ENCODE measurements around the gene REV1. TPM values are rescaled to one million over a fixed set of nuclear protein-coding genes. Genes with fewer than 3 reads are reported as not detected.

The REV1 gene
- total and polyA plus RNA-seq, 2 donors (not counting 3 experiments of a cell fraction or from before 2014, with no cell fraction given), result 16.6 to 50.3 TPM

- intact Hi-C loops (cut with micrococcal nuclease), result loop anchor here (5.0 kb wide), 1 partner anchor 70 kb away; the partner anchor contains the start of gene REV1
- CTCF ChIA-PET, result interaction anchor here (1.0 kb wide), 1 partner anchor 9 kb away, joined by 3 read pairs; no protein-coding TSS in a partner anchor
Measured at GRCh38 chr2:99422599-99422998, 67.2 kb downstream of the REV1 start.

More at GRCh38 chr2:99422599-99422998, 67.2 kb downstream of the REV1 start:
- no peaks in the 10 kb centered on the region for H3K9me1 ChIP-seq (replicated peaks; ENCODE audit: control insufficient read depth, extremely low read depth, insufficient read depth, low read length)
- no peak overlapping the region for H2AFZ ChIP-seq (ENCODE audit: low read depth, low read length)
- dilution Hi-C loops (cut with MboI; ENCODE audit: extremely low pct_ligation_motif_present, low sequenced_read_pairs), result no loop called here
- DNase-seq (ENCODE audit: low read depth, low spot score) (no peak), FAIRE-seq (no peak)
- H3K4me2 ChIP-seq (ENCODE audit: insufficient read depth, low read length), result no peak overlapping the region
- no peak for TF ChIP-seq EZH2 (IDR thresholded peaks at IDR 0.05; ENCODE audit: borderline replicate concordance, low read depth, low read length, severe bottlenecking)
- TF ChIP-seq JUN (IDR thresholded peaks at IDR 0.05; ENCODE audit: borderline replicate concordance, insufficient read depth, insufficient read length, low read depth), result no peak
- no peak for TF ChIP-seq CTCF (IDR thresholded peaks at IDR 0.05; ENCODE audit: extremely low read depth in 1 of 2, insufficient read depth in 1 of 2, low read depth in 1 of 2, low read length in 2 of 2)
- no peak for TF ChIP-seq MAX (IDR thresholded peaks at IDR 0.05; ENCODE audit: insufficient read depth, insufficient read length)
- no peak for TF ChIP-seq POLR2AphosphoS5 (IDR thresholded peaks at IDR 0.05; ENCODE audit: insufficient read depth, low read depth, low read length)
- no peak for TF ChIP-seq MYC (IDR thresholded peaks at IDR 0.05; ENCODE audit: low read depth, low read length)
- TF ChIP-seq FOS (IDR thresholded peaks at IDR 0.05; ENCODE audit: borderline replicate concordance, insufficient read depth, low read length), result no peak
- TF ChIP-seq GATA2 (IDR thresholded peaks at IDR 0.05; ENCODE audit: insufficient read depth, insufficient read length, low read depth, low read length), result no peak
- no peak for TF ChIP-seq POLR2A (IDR thresholded peaks at IDR 0.05; ENCODE audit: low read depth, low read length)
- H3K9me3 ChIP-seq (replicated peaks; ENCODE audit: control insufficient read depth, insufficient read depth, low read length), result no peaks in the 10 kb centered on the region
- no TSS peak for BruUV-seq (replicated peaks)
- no peak overlapping the region for H3K27ac ChIP-seq (ENCODE audit: insufficient read depth, low read depth, low read length)
- no peak overlapping the region for H3K9ac ChIP-seq (replicated peaks; ENCODE audit: extremely low read depth, insufficient read depth, low read length)
- H3K79me2 ChIP-seq (ENCODE audit: control insufficient read depth, insufficient read depth, low read length), result peaks cover 14% of the 10 kb centered on the region
- H3K4me1 ChIP-seq (ENCODE audit: control insufficient read depth, extremely low read depth, insufficient read depth, low read length), result peaks cover 16% of the 10 kb centered on the region
- H3K36me3 ChIP-seq (ENCODE audit: control insufficient read depth in 2 of 2, extremely low read depth in 1 of 2, insufficient read depth in 2 of 2, low read length in 2 of 2), result peaks cover 14 to 33% of the 10 kb centered on the region in 2 experiments
- POLR2A ChIA-PET, result no interaction called here
- no peaks in the 10 kb centered on the region for H4K20me1 ChIP-seq (replicated peaks; ENCODE audit: control insufficient read depth, extremely low read depth, insufficient read depth, low read length)
- H3K27me3 ChIP-seq (ENCODE audit: control insufficient read depth in 2 of 2, insufficient read depth in 2 of 2, low read length in 2 of 2), result no peaks in the 10 kb centered on the region
- H3K4me3 ChIP-seq (replicated peaks in 1 of 3; ENCODE audit: insufficient read depth in 1 of 3, low read depth in 1 of 3, low read length in 3 of 3), result no peak overlapping the region
